ENCODE data around the gene MAST3.
"Not testable (repeated sequence)": the region's sequence is repeated elsewhere in the genome, so short reads cannot be mapped to it uniquely, and the experiment has no call there.

Gene MAST3

DNA sequence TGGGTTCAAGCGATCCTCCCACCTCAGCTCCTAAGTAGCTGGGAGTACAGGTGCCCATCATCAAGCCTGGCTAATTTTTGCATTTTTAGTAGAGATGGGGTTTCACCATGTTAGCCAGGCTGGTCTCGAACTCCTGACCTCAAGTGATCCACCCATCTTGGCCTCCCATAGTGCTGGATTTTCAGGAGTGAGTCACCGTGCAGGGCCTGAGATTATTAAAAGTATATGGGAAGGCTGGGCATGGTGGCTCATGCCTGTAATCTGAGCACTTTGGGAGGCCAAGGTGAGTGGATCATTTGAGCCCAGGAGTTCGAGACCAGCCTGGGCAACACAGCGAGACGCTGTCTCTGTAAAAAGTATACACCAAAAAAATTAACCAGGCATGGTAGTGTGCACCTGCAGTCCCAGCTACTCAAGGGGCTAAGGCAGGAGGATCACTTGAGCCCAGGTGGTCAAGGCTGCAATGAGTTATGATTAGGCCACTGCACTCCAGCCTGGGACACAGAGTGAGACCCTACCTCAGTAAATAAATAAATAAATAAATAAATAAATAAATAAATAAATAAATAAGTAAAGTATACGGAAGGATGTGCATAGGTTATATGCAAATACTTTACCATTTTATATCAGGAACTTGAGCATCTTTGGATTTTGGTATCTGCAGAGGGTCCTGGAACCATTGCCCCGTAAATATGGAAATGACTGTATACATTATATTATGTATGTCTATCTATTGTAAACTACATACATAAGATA, 11.7 kb upstream of the MAST3 start:
- peak overlapping the region; percentile 63; the same call in 1 of the 2 replicates for H3K4me3 ChIP-seq (ENCODE audit: low read depth, low read length)
- DNase-seq (ENCODE audit: low read depth): no peak
- TF ChIP-seq, protein P1, sequence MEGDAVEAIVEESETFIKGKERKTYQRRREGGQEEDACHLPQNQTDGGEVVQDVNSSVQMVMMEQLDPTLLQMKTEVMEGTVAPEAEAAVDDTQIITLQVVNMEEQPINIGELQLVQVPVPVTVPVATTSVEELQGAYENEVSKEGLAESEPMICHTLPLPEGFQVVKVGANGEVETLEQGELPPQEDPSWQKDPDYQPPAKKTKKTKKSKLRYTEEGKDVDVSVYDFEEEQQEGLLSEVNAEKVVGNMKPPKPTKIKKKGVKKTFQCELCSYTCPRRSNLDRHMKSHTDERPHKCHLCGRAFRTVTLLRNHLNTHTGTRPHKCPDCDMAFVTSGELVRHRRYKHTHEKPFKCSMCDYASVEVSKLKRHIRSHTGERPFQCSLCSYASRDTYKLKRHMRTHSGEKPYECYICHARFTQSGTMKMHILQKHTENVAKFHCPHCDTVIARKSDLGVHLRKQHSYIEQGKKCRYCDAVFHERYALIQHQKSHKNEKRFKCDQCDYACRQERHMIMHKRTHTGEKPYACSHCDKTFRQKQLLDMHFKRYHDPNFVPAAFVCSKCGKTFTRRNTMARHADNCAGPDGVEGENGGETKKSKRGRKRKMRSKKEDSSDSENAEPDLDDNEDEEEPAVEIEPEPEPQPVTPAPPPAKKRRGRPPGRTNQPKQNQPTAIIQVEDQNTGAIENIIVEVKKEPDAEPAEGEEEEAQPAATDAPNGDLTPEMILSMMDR (IDR thresholded peaks at IDR 0.05; ENCODE audit: low read depth, low read length, missing control alignments): no peak

DNA sequence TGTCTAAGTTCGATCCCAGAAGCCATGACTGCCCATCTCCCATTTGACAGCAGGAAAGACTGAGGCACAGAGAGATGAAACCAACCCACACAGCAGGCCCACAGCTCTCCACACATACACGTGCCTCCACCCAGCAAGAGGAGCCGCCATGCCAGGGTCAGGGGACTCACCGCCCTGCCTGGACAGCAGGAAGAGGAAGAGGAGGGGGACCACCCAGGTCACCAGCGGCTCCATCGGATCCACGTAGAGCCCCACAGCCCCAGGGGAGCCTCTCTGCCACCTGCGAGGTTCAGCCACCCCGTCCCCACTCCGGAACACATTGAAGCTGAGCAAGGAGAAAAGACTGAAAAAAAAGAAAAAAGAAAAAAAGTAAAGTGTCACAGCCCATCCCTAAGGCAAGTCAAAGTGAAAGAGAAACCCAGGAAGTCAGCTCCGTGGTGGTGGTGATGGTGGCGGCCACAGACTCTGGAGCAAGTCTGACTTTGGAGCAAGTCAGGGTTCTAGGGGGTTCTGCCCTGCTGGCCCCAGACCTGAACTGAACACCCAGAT, 10.9 kb upstream of the MAST3 start, which contains the start of gene IL12RB1:
Gene IL12RB1, minus strand, starts transcription at position 345 of the 549 bp plus-strand sequence. Its CDS starts 111 bp downstream, at position 234.
- TF ChIP-seq, protein P1 (IDR thresholded peaks at IDR 0.05; ENCODE audit: low read depth, low read length, missing control alignments): no peak
- H3K4me3 ChIP-seq (ENCODE audit: low read depth, low read length): peak within 1 kb of the TSS; percentile 63
- DNase-seq (ENCODE audit: low read depth): no peak

DNA sequence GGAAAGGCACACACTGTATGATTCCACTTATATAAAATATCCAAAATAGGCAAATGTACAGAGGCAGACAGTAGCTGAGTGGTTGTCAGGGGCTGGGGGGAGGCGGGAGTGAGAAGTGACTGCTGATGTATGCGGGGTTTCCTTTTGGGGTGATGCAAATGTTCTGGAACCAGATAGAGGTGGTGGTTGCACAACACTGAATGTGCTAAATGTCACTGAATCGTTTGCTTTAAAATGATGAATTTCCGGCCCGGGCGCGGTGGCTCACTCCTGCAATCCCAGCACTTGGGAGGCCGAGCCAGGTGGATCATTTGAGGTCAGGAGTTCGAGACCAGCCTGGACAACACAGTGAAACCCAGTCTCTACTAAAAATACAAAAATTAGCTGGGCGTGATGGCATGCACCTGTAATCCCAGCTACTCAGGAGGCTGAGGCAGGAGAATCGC, 8.5 kb upstream of the MAST3 start:
- not testable (repeated sequence) for H3K4me3 ChIP-seq (ENCODE audit: low read depth, low read length)
- peak; percentile 63 for DNase-seq (ENCODE audit: low read depth)

DNA sequence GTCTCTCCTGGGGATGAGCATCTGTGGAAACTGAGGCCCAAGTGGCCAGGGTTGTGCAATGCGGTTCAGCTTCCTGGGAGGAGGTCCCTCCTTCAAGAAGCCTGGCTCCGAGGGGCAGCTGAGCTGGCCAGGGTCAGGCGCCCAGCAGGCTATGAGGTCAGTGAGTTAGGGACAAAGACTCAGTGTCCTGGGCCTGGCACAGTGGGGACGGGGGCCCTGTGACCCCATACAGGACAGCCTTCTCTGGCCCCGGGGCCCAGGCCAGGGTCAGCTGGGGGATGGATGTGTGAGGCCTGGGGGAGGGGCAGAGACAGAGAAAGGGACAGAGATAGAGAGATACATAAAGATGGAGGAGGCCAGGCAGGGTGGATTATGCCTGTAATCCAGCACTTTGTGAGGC, 7.9 kb upstream of the MAST3 start:
- TF ChIP-seq, protein P1 (IDR thresholded peaks at IDR 0.05; ENCODE audit: low read depth, low read length, missing control alignments): no peak
- H3K4me3 ChIP-seq (ENCODE audit: low read depth, low read length): no peak overlapping the region
- no peak for DNase-seq (ENCODE audit: low read depth)

DNA sequence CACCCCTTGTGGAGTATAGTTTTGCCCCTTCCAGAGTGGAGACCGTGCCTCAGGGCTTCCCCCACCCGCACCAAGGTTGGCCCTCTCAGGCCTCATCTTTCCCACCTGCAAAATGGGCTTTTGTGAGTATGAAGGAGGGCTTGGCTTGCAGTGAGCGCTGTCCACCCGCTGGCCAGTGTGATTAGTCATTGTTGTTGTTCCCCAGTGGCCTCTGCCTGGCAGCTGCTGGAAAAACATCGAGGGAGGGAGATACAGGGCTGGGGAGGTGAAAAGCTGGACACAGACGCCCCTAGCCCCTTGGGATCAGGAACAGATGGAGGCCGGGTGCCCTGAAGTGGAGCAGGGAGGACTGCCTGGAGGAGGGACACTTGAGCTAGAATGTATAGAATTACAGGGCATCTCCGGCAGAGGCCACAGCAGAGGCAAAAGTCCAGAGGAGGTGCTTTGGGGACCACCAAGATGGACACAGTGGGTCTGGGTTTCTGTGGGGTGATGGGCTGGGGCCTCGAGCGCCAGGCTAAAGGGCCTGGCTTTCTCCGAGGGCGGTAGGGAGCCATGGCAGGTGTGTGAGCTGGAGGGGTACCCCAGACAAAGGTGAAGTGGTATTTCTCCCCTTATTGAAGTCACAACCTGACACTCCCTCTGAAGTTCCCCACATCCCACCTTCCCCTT, 6.9 kb upstream of the MAST3 start:
- TF ChIP-seq, protein P1 (IDR thresholded peaks at IDR 0.05; ENCODE audit: low read depth, low read length, missing control alignments): no peak
- H3K4me3 ChIP-seq (ENCODE audit: low read depth, low read length): no peak overlapping the region; the same call in 1 of the 2 replicates
- DNase-seq (ENCODE audit: low read depth): no peak

DNA sequence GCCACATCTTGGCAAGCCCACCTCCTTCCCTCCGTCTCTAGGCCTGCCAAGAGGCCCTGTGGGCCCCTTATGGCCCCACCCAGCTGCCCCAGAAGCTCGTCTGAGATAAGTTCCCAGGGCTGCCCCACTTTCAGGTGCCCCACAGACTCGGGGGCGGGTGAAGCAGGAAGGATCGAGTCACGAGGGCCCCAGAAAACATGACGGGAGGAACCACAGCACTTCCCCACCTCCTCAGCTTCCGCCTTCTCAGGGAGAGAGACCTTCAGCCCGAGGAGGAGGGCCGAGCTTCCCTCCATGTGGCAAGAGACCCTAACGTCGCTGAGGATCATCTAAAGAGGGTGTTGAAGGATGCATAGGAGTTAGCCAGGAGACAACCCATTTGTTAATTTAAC, 6.4 kb upstream of the MAST3 start:
- H3K4me3 ChIP-seq (ENCODE audit: low read depth, low read length): no peak overlapping the region; the same call in 1 of the 2 replicates
- DNase-seq (ENCODE audit: low read depth): peak; percentile 69
- TF ChIP-seq, protein P1 (IDR thresholded peaks at IDR 0.05; ENCODE audit: low read depth, low read length, missing control alignments): no peak

DNA sequence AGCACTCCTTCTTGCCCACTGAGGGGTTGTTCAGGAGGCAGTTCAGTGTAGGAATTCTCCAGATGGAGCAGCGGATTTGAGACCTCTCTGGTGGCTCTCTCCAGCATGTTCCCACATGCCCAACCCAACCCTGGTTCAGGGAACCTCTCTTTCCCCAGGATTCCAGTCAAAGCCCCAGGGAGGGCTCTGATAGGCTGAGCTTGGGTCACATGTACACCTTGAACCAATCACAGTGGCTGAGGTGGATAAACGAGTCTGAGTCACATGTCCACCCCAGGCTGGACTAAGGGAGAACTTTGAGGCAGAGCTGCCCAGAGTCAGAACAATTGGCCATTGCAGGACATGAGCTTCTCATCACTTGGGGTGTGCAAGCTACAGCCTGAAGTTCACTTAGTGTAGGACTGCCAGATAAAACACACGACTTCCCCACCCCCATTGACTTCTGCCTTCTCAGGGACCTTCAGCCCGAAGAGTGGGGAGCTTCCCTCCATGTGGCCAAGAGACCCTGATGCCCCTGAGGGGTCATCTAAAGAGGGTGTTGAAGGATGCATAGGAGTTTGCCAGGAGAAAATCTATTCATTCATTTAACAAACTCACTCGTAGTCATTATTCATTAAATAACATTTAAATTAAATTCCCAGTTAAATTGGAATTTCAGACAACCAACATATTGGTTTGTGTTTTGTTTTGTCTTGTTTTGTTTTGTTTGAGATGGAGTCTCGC, 4.0 kb upstream of the MAST3 start:
- TF ChIP-seq, protein P1 (IDR thresholded peaks at IDR 0.05; ENCODE audit: low read depth, low read length, missing control alignments): no peak
- no peak overlapping the region for H3K4me3 ChIP-seq (ENCODE audit: low read depth, low read length)
- DNase-seq (ENCODE audit: low read depth): no peak
